Limb (tissue), 2 donors: ENCODE measurements around the gene BMPER.

Experiments used
- DNase-seq, 2 donors: peaks; one replicate each; pipeline ENCODE4 v3.0.0-alpha.2; 2016; ENCODE audit errors: extremely low spot score in 2 of 2

The BMPER gene

DNA sequence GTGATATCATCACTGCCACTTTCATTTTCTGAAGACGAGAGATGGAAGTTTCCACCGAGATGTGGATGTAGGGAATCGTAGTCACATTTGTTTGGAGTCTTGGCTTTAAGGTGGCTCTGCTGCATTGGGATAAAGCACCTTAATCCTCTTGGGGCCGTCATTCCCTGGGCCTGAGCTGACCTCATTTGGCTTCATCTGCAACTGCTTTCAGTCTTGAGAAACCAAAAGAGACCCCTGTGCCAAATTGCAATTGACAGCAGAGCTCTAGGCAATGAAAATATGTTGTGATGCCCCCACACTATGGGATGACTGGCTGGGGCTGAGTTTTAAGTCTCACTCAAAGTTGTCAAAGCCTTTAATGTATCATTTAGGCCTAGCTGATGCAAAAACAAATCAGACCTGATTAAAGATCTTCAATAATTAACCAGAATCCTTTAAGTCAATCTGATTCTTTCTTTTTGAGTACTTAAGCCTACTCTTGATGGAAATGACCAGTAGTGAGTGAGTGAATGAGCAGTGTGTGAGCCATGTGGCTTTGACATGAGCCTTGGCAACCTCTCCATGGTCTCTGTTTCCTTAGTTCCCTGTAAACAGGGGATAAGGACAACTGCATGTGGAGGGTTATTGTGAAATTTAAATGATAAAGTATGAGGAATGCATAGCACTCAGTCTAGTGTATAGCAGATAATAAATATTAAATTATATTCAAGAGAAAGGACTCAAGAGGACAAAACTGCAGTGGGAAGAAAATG, 155.0 kb downstream of the BMPER start:
- DNase-seq, result no peak

DNA sequence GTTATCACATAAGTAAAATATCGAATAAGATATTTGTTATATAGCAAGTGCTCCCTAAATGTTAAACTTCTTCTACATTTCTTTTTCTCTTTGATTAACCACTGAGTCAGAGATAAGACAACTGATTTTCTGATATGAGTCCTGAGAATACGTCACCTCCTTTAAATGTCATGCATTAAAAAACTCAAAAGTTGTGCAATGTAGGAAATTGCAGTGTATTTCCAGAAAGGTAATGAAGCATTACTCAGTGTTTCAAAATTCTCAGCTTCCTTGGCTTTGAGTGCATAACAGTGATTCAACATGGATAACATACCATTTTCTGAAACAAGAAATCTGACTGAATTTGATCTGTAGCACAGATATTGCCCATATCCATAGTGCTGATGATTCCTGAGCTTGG, 155.8 kb downstream of the BMPER start:
- no peak for DNase-seq

DNA sequence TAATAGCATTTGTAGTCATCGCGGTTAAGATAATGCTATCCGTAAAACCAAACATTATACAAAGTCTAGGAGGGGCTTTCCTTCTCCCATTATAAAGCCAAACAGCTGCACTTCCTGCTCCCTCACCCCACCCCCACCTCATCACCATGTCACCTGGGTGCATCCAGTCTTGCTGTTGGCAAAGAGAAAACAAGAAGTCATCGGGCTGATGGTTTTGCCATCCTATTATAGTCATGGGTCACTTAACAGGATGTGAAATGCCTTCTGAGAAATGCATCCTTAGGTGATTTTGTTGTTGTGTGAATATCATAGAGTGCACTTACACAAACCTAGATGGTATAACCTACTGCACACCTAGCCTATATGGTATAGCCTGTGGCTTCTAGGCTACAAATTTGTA, 157.0 kb downstream of the BMPER start:
- no peak for DNase-seq

DNA sequence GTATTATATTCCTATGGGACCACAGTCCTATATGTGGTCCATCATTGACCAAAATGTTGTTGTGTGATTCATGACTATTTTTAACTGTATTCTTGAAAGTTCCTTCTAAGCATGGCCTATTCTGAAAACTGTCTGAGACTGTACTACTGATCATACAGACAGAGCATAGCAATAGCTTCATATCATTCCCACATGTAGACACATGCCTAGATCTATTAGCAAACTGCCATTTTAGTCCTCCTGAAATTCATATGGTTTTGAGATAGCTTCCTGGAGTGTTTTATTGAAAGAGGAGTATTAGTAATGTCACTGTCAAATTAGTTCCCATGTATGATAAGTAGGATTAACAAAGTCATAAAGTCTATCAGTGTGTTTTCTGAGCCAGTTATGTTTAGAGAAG, 157.5 kb downstream of the BMPER start:
- no peak for DNase-seq

DNA sequence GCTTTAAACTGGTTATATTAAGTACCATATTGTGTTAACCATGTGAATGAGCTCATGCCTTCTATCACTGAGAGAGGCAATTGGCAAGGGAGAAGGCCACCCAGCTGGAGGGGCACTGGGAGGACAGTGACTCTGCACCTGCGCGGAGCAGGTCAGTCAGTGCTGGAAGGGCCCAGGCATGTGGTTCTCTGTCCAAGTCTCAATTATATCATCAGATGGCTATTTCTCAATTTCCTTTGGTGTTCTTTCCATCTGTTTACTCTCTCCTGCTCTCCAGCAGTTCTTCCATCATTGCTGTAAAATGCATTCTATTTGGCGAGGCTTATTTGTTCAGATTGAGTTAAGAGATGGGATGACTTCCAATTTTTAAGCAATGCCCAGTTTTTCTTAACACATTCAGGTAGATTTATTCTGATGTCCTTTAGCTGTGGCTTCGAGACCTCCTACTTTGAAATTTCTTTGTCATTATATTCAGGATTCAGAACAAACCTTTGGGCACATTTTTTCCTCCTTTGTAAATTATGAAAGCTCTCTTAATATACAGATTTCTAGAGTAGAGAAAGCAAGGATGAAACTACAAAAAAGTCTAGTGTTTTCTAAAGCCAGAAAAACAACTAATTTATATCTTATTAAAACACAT, 159.3 kb downstream of the BMPER start:
- peak in 1 of 2 donors; percentile 36 for DNase-seq

DNA sequence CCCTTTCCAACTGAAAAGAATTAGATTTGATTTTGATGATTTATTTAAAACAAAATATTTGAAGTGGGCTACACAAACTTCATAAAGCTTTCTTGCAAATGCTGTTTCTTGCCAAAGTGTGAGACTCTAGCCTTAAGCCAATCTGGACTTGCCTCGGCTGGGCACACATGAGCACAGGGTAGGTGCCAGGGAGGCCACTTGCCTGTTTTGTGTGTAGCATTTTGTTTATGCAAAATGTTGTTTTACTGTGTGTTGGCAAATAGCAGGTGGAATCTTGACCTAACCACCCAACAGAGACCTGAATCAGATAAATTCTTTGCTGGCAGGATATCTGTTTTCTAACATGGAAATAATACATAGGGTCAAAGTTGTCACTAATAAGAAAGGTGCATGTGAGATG, 161.1 kb downstream of the BMPER start:
- no peak for DNase-seq

DNA sequence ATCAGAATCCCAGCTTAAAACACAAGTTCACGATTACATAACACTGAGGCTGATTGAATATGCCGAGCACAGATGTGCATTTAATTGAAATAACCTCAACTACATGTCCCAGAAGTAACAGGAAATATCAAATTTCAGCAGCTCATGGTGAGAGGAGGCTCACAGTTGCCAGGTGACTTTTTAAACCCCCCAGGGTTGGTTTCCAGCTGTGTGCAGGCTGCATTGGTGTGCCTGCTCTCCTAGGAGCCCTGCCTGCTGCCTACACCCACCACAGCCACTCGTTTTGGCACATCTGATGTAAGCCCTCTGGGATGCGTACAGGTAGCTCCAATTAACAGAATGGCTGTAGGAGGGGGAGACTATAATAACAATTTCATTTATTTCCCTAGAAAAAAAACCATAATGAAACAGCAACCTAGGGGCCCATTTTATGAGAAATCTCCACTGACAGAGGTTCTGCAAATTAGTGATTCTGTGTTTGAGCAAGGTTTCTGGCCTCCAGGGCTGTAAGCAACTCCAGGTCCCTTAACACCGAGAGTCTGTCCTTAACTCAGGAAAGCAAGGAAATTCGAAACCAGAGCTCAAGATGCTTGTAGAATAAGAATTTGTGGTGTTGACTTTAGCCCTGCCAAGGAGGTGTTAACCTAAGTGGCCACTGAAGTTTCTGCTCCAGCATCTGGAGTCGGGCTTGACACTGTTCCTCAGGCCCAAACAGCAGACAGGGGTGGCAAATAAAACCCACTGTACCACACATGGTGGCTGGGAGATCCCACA, 161.9 kb downstream of the BMPER start:
- no peak for DNase-seq

DNA sequence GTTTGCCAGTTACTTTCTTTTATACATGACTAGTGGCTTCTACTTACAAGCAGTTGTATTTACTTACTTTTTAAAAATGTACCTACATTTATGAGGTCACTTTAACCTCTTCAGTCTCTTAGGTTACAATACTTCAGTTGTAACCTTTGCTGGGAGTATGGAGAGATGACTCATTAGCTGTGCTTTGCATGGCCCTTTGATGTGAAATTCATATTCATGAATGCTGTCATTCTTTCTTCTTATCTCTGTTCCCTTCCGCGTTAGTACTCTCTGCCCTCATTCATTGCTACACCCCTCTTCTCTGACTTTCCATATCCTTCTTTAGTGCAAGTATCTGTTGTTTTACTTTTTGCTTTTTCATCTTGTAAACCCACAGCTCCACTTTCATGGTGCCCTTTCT, 164.3 kb downstream of the BMPER start:
- DNase-seq, result no peak

DNA sequence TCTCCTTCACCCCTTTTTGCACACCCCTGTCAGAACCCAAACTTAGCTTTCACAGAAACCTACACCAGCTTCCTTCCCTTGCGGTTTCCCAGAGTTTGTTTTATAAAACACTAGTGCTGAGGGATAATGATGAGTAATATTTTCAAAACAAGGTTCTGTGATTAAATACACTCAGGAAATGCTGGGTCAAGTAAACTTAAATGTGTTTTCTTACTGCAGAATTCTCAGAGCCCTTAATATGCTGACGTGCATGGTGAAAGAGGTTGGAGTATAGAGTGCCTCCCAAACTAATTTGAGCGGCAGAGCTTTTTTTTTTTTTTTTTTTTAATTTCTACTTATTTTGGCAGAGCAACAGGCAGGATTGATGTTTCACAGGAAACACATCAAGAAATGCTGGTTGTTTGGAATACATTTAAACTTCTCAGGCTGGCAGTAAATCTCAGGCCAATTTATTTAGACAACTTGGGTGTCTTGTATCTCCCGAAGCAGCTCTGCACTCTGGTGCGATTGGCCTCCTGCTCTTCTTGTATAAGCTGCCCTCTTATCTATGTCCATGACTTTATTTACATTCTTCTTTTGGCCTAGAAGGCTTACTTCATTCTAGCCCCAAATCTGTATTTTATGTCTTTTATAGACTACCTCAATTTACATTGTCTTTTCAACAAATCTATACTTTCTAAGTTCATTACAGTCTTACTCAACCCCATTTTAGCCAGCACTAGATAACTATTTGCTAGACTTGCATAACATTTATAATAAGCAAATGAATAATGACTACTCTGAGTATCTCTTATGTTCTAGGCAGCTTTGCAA, 165.4 kb downstream of the BMPER start:
- no peak for DNase-seq

DNA sequence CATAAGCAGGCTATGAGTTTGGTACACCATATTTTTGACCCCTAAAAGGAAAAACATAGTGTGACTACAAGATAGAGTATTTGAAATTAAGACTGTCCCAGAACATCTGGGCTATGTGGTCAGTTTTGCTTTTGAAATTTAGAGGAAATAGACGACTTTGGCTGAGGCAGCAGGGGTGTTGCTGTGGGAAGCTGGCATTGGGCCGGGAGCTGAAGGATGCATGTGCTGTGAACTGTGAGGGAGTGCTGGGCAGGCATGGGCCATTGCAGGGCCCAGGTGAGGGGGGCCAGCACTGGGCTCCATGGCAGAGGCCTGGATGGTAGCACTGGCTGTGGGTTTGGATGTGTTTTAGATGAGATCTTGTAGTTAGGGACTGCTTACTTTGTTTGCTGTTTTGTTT, 168.3 kb downstream of the BMPER start:
- DNase-seq, result no peak

DNA sequence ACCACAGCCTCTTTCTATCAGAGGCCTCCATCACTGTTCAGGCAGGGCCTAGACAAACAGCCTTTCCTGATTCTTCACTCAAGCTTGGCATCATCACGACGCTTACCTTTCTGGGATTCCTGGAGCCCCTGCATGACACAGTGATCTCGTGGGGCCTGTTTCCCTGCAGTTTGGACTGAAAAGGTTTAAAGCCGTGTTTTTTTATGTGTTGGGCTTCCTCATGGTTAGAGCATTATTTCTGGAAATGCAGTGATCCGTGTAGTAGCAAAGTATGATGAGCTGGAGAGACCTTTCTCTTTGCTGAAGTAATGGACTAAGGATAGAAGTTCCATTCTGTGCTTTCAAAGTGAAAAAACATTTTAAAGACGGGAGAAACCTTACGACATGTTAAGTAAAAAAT, 169.1 kb downstream of the BMPER start:
- DNase-seq, result no peak

DNA sequence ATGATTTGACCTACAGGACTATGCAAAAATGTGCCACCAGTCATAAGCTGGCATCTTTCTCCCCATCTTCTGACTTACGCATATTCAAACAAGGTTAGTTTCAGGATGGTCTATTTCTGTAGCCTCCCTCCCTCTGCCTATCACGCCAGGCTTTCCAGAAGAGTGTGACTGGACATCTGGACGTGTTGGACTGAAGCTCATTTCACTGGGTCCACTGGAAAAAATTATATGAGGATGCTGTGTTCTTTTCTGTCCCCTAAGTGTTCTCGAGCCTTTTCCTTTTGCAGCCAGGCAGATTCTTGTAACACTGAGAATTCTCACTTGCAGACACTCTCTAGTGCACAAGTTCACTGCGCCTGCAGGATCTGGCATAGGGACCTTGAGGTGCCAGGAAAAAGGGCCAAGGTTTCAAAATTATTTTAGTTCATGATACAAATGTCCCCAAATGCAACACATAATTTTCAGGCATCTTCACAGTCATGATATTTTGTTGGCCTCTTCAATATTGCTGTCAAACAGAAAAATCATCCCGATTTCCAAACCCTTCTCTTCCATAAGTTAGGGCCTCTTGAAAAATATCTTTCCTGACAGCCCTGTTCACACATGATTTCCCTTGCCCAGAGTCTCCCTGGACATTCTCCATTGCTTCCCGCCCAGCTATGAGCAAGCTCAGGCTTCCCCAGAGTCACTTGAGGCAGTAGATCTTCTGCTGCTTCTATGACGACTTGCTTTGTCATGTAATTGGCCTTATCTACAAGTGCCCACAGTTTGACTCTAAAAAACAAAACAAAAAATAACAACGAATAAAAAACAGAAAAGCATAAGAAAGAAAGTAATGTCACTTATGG, 170.4 kb downstream of the BMPER start:
- no peak for DNase-seq

DNA sequence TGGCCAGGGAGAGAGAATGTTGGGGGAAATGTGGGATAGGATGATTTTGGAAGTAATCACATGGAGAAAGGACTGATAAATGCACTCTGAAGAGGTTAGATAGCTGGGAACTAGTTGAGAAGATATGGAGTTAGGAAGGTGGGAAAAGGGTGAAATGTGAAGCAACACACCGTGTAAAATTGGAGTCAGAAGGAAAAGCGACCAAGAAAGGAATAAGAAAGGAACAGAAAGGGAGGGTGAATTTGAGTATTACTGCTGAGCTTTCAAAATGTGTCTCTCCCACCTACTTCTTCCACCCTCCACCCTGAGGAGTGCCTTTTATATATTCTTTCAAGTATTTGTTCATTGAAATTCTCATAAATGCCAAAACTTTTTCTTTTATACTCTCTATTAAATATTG, 171.8 kb downstream of the BMPER start:
- no peak for DNase-seq

DNA sequence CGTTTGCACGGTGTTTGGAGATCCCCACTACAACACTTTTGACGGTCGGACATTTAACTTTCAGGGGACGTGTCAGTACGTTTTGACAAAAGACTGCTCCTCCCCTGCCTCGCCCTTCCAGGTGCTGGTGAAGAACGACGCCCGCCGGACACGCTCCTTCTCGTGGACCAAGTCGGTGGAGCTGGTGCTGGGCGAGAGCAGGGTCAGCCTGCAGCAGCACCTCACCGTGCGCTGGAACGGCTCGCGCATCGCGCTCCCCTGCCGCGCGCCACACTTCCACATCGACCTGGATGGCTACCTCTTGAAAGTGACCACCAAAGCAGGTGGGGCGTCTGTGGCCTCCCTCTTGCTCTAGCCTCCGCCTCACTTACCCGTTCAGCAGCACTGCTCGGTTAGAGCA, 173.5 kb downstream of the BMPER start:
- DNase-seq, result no peak

DNA sequence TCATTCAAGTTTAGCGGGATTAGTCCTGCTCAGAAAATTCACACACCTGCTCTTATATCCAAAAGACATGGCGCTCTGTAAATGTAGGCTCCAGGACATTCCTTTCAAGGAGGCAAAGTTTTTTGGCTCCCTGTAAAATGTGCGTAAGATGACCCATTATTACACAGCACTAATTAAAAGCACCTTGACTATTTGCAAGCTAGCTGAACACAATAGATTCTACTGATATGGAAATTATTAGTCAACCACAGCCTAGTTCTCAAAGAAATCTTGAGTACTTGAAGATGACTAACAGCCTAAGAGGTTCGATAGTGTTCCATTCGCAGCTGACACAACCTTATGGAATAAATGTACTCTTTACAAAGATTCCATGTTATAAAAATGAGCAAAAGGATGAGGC, 175.2 kb downstream of the BMPER start:
- DNase-seq, result no peak

DNA sequence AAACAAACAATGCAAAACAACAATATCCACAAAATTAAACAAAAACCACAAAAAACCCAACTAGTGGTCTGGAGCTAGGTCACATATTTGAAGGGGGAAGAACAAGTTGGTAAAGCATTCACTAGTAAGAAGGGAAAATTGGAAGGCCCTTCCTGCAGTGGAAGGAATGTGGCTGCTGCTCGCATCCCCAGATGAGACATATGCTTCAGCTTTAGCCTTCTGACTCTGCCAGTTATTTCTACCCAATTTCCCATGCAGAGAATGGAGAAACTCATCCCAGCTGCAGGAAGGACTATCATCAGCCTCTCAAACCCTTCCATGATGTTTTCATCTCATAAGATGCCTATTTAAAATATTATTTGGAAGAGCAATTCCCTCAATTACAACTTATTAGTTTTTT, 176.6 kb downstream of the BMPER start:
- no peak for DNase-seq

DNA sequence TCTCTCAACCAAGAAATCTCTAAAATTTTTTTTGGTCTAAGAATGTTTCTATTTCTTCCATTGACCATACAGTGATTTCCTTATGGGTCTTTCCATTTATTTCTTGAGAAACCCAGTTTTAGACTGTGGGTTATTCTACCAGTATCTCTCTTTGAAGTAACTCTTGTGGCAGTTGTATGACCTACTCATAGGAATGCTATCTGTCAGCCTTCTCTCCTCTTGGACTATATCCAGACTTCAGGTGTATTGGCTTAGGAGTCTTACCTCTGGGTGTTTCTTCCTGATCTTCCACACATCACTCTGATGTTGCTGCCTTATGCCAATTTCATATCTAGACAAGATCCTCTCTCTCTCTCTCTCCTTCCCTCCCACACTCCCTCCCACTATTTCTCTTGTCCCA, 178.1 kb downstream of the BMPER start:
- no peak for DNase-seq

DNA sequence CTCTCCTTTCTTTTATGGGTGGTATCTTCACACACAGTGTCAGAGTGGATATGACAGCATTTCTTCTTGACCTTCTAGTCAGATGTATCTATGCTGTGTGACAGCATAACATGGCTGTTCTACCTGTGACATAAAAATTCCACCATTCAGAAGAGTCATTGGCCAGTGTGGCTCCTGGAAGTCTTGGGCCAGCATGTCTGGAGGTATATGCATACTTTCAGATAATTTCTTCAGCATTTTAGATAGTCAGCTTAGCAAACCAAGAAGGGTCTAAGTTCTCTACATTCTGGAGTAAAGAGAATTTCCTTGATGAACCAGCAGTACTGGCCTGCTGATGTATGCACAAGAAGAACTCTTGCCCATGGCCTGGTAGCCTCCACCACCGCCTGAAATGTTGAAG, 179.3 kb downstream of the BMPER start:
- DNase-seq, result no peak

DNA sequence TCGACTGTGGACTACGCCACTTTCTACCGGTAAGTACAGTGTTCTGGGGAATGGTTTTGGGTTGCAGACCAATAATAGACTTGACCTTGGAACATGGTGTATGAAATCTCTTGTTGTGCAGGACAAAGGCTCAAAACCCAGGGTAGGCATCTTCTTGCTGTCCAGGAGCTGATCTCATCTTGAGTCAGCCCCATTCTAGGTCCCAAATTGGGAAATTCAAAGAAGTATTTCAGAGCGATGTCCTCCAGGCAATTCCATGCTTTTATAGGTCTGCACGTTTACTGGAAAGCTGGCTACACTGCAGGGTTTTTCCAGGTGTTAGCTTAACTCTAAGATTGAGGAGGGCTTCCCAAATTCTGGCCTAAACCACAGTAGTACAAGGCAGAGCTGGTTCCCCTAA, 180.7 kb downstream of the BMPER start:
- DNase-seq, result no peak

DNA sequence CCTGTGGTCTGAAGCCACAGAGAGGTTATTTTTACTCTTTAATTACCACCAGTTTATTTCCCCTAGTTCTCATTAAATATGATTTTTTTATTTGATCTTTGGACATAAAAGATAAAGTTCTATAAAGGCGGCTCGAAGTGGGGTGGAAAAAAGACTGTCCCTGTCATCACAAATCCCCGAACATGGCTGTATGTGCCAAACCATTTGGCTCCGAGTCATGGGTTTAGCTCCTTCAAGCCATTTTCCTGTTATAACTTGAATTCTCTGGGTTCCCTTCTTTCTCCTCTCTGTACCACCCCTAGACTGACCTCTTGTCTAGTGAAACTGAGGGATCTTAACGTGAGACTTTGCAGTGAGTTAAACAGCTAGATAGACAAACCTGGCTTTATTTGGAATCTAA, 181.6 kb downstream of the BMPER start:
- DNase-seq, result no peak
